GM19328 (cell line): ENCODE results near the gene PLXNB1.

Experiments
- ATAC-seq: cut with Tn5 transposase; IDR thresholded peaks from one replicate; pipeline ENCODE4 v1.9.1; 2021; ENCODE audit warnings: mild to moderate bottlenecking, moderate library complexity; ENCODE audit not compliant: unreplicated experiment

PLXNB1 gene

DNA sequence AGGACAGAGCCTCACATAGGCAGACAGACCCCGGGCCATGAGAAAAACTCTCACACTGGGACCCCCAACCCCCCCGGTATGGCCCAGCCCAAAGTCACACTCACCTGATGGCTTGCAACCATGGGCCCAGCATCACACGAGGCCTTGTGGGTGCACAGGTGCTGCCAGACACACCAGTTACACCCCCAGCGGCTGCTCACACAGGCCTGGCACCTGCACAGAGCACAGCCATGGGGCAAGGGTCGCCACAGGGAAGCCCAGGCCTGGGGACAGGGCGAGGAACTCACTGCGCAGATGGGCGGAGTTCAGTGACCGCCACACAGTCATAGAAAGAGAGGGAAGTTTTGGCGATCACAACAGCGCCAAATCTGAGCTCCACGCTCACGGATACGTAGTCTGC lies 9.3 kb downstream of the PLXNB1 start:
- no peak for ATAC-seq

- ATAC-seq, result no peak
Measured at GRCh38 chr3:48419597-48419996, 10.3 kb downstream of the PLXNB1 start.

DNA sequence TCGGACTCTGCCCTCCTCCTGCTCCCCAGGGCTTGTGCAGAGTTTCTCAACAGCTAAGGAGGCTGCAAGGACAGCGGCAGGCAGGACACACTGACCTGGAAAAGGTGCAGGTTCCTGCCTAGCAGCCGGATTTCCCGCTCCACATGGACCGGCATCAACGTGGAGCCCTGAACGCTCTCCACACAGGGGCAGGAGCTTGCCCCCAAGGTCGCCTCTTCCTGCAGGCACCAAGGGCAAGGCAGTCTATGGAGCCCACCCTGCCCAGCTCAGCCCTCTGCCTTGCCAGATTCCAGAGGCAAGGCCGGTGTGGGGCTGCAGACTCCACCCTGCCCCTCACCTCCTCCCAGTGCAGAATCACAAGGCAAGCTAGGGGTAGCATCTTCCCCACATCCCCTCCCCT lies 10.7 kb downstream of the PLXNB1 start:
- ATAC-seq, result no peak

DNA sequence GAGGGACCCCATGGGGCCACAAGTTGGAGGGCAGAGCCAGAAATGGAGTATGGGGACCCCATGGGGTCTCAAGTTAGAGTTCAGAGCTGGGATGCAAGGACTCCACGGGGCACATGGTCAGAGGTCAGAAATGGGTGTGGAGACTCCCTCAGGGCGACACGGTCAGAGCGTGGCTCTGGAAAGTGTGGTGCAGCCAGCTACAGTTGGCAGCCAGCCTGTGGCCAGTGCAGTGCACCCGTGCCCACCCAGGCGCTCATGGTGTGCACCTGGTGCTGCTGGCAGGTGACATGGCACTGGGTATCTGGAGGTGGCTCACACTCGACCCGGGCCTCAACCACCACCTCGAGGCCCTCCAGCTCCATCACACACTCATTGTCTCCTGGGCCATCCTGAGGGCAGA lies 11.2 kb downstream of the PLXNB1 start:
- no peak for ATAC-seq

DNA sequence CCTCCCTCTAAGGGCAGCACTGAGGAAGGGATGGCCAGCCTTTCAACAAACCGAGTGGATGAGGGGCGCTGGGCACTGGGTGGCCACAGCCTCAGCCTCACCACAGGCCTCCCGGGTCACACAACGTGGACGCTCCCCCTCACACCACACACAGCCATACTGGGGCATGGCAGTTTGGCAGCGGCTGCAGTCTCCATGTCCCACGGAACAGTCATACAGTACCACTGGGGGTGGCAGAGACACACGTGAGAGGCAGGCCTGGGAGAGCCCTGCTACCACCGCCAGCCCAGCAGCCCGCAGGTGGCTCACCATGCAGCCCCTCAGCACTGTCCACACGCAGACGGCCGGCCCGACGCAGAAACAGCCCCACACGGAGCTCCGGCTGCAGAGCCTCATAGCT lies 11.7 kb downstream of the PLXNB1 start:
- ATAC-seq, result no peak

DNA sequence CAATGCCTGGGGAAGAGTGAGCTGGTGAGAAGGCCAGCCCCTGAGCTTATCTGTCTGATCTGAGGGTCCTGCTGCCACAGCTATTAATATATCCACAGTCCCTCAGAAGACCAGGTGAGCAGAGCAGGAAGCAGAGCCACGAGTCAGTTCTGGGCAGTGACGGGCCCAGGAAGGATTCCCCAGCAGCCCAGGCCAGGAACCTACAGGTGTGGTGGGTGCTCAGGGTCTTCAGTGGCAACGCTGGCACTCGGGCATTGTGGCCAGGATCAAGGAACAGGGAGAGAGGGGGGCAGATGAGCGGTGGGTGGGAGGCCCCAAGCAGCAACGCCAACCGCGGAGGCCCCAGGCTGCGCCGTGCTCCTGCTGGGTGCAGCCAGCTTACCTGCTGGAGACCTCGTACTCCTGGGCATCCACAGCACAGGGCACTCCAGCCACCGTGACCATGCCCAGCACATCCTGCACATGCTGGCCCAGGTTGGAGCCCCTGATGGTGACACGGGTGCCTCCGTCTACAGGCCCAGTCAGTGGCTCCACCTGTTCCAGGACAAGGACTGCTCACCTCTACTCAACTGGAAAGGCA lies 12.3 kb downstream of the PLXNB1 start:
- ATAC-seq, result no peak

DNA sequence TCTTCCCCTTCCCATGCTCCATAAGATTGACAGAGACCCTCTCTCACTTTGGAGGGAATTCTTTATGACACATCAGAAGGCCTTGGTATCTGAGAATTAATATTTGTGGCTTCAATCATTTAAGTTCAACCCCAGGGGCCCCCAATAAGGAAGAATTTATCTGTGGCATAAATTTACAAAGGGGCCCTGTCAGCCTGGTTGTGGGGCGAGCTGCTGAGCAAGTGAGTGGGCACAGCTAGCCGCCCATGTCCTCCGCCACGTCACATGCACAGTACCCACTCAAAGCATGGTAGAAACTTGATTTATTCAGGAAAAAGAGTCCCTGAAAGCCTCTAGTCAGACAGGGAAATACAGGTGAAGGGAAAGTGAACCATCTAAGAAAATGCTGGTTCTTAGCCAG lies 13.3 kb downstream of the PLXNB1 start:
- no peak for ATAC-seq

DNA sequence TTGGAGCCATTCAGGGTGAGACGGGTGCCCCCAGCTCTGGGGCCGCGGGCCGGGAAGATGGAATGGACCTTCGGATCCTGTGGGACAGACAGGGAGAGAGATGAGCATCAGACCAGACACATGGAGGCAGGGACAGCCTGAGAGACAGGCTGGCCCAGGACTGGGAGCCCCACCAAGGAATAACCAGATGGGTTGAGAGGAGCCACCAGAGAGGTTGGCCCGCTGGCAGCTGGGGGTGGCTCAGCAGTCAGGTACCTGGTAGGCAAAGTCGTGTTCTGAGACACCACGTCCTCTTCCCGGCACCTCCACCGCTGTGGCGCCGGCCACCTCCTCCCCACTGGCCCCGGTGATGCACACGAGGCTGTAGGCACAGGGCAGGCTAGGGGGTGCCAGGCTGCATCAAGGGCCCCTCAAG lies 13.8 kb downstream of the PLXNB1 start:
- no peak for ATAC-seq

- no peak for ATAC-seq
Measured at GRCh38 chr3:48415251-48415953, 14.5 kb downstream of the PLXNB1 start.

DNA sequence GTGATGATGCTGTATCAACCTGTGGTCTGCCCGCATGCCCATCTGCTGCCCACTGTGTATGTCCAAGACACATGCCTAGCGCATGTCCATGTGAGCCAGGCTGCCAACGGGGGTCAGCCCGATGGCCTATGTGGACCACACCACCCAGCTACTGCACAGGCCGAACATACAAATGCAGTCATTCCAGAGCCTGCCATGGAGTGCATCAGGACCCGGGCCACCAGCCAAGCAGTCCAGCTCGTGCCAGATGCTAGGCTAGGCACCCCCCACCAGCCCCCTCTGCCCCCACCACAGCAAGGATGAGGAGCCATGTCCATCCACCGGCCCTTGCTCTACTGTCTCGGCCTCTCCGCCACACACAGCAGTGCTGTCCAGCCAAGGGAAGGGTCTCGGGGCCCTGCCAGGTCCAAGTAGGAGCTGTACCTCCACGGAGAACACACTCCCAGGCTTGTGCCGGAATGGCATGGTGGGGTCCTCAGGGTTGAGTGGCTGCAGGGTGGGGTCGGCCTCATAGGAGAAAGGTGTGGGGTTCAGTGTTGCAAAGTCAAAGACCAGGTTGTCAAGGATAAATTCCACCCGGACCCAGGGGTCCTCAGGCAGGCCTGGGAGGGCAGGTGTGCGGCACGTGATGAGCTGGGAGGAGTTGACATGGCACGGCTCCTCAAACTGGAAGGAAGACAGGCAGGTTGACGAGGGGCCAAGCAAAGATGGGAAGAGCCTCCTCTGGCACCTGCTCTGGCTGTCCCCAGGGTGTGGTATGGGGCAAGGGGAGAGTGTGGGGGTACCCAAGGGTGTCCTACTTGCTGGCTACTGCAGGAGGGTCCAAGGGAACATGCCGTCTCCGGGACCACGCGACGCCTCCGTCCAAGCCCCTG lies 15.3 kb downstream of the PLXNB1 start:
- no peak for ATAC-seq

GRCh38 chr3:48413611-48414010 lies 16.3 kb downstream of the PLXNB1 start:
- no peak for ATAC-seq

DNA sequence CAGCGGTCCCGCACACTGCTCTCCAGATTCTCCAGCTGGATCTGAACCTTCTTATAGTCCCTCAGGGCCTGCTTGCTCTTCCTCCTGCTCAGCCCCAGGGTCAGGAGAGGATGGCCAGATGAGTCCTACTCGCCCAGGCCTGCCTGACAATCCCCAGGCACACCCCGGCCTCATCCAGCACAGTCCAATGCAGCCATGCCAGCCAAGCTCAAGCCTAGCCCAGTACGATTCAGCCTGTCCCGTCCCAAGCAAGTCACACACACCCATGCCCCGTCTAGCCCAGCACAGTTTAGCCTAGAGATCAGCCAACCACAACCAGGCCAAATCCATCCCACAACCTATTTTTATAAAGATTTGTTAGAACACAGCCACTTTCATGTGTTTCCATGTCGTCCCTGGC lies 16.8 kb downstream of the PLXNB1 start:
- ATAC-seq, result no peak

GRCh38 chr3:48412375-48413001 lies 17.4 kb downstream of the PLXNB1 start:
- no peak for ATAC-seq

- ATAC-seq, result no peak
Measured at GRCh38 chr3:48411606-48412374, 18.1 kb downstream of the PLXNB1 start.

GRCh38 chr3:48411041-48411588 lies 18.8 kb downstream of the PLXNB1 start:
- ATAC-seq, result no peak

- ATAC-seq, result no peak
Measured at GRCh38 chr3:48410205-48411040, 19.5 kb downstream of the PLXNB1 start.

- ATAC-seq, result no peak
Measured at GRCh38 chr3:48409291-48410201, 20.3 kb downstream of the PLXNB1 start.

- ATAC-seq, result no peak
Measured at GRCh38 chr3:48408823-48409281, 21.0 kb downstream of the PLXNB1 start.
